ENCODE measurements around the gene DCC. TPM values are rescaled to one million over a fixed set of nuclear protein-coding genes. Genes with fewer than 3 reads are reported as not detected.

DCC gene
- total RNA-seq: 0.24 and 0.39 TPM in 2 replicates
- long read RNA-seq: 0 reads

GRCh38 chr18:52339891-52340371 is at the start of gene DCC:
DCC (plus strand) TSS chr18:52340197; CDS start chr18:52340788, 591 bp downstream.
- peak; percentile 56 for TF ChIP-seq CTCF (IDR thresholded peaks at IDR 0.05)
- H3K4me1 Mint-ChIP-seq (ENCODE audit: unreplicated experiment): peaks cover 25% of the 10 kb centered on the region
- DNase-seq (ENCODE audit: extremely low spot score, unreplicated experiment): no peak
- H3K27me3 Mint-ChIP-seq (ENCODE audit: unreplicated experiment): peaks cover 41% of the 10 kb centered on the region
- no peaks in the 10 kb centered on the region for H3K9me3 Mint-ChIP-seq (ENCODE audit: unreplicated experiment)
- H3K4me3 Mint-ChIP-seq (ENCODE audit: unreplicated experiment): peak within 1 kb of the TSS; percentile 70
- no peak within 1 kb of the TSS for H3K27ac Mint-ChIP-seq (ENCODE audit: unreplicated experiment)
- H3K36me3 Mint-ChIP-seq (ENCODE audit: unreplicated experiment): peaks cover 2% of the 10 kb centered on the region

GRCh38 chr18:52310651-52311050 is 29.3 kb upstream of the DCC start:
- H3K4me1 Mint-ChIP-seq (ENCODE audit: unreplicated experiment): no peaks in the 10 kb centered on the region
- TF ChIP-seq CTCF (IDR thresholded peaks at IDR 0.05): no peak
- peaks cover 7% of the 10 kb centered on the region for H3K27me3 Mint-ChIP-seq (ENCODE audit: unreplicated experiment)
- no peaks in the 10 kb centered on the region for H3K36me3 Mint-ChIP-seq (ENCODE audit: unreplicated experiment)
- no peak overlapping the region for H3K4me3 Mint-ChIP-seq (ENCODE audit: unreplicated experiment)
- no peak for DNase-seq (ENCODE audit: extremely low spot score, unreplicated experiment)
- H3K27ac Mint-ChIP-seq (ENCODE audit: unreplicated experiment): no peak overlapping the region
- peaks cover 3% of the 10 kb centered on the region for H3K9me3 Mint-ChIP-seq (ENCODE audit: unreplicated experiment)

GRCh38 chr18:52311331-52311730 is 28.7 kb upstream of the DCC start:
- Mint-ChIP-seq H3K4me1 (ENCODE audit: unreplicated experiment) (no peaks in the 10 kb centered on the region), H3K27me3 (ENCODE audit: unreplicated experiment) (peaks cover 5% of the 10 kb centered on the region), H3K4me3 (ENCODE audit: unreplicated experiment) (no peak overlapping the region), H3K36me3 (ENCODE audit: unreplicated experiment) (no peaks in the 10 kb centered on the region), H3K27ac (ENCODE audit: unreplicated experiment) (no peak overlapping the region), H3K9me3 (ENCODE audit: unreplicated experiment) (peaks cover 9% of the 10 kb centered on the region)
- DNase-seq (ENCODE audit: extremely low spot score, unreplicated experiment): no peak
- TF ChIP-seq CTCF (IDR thresholded peaks at IDR 0.05): no peak

- Mint-ChIP-seq H3K4me3 (ENCODE audit: unreplicated experiment) (no peak overlapping the region), H3K27me3 (ENCODE audit: unreplicated experiment) (peaks cover 5% of the 10 kb centered on the region), H3K9me3 (ENCODE audit: unreplicated experiment) (peaks cover 10% of the 10 kb centered on the region), H3K27ac (ENCODE audit: unreplicated experiment) (no peak overlapping the region), H3K36me3 (ENCODE audit: unreplicated experiment) (no peaks in the 10 kb centered on the region), H3K4me1 (ENCODE audit: unreplicated experiment) (no peaks in the 10 kb centered on the region)
- no peak for DNase-seq (ENCODE audit: extremely low spot score, unreplicated experiment)
- no peak for TF ChIP-seq CTCF (IDR thresholded peaks at IDR 0.05)
Observed at GRCh38 chr18:52312346-52312745, 27.7 kb upstream of the DCC start.

GRCh38 chr18:52313213-52313612 is 26.8 kb upstream of the DCC start:
- DNase-seq (ENCODE audit: extremely low spot score, unreplicated experiment): no peak
- H3K4me3 Mint-ChIP-seq (ENCODE audit: unreplicated experiment): no peak overlapping the region
- no peaks in the 10 kb centered on the region for H3K4me1 Mint-ChIP-seq (ENCODE audit: unreplicated experiment)
- H3K27ac Mint-ChIP-seq (ENCODE audit: unreplicated experiment): no peak overlapping the region
- TF ChIP-seq CTCF (IDR thresholded peaks at IDR 0.05): no peak
- peaks cover 10% of the 10 kb centered on the region for H3K9me3 Mint-ChIP-seq (ENCODE audit: unreplicated experiment)
- peaks cover 5% of the 10 kb centered on the region for H3K27me3 Mint-ChIP-seq (ENCODE audit: unreplicated experiment)
- H3K36me3 Mint-ChIP-seq (ENCODE audit: unreplicated experiment): no peaks in the 10 kb centered on the region
